ENCODE results near the gene OR2D2. TPM values are rescaled to one million over a fixed set of nuclear protein-coding genes. Genes with fewer than 3 reads are reported as not detected.

OR2D2 gene
- total RNA-seq: not detected

GRCh38 chr11:6892400-6892799 lies at the start of gene OR2D2:
Gene OR2D2 (minus strand): TSS chr11:6892500. CDS start chr11:6892500, 0 bp downstream.
- H3K4me3 ChIP-seq: no peak within 1 kb of the TSS
- H3K36me3 ChIP-seq: no peaks in the 10 kb centered on the region
- peaks cover 0 to 3% (median 0%) of the 10 kb centered on the region in 4 donors for H3K9me3 ChIP-seq
- TF ChIP-seq CTCF (IDR thresholded peaks at IDR 0.05) (no peak), EP300 (IDR thresholded peaks at IDR 0.05) (no peak), POLR2A (IDR thresholded peaks at IDR 0.05) (no peak)
- no peaks in the 10 kb centered on the region for H3K27me3 ChIP-seq
- DNase-seq (ENCODE audit: low spot score in 2 of 2): no peak
- WGBS, 2 donors: 83 to 94% methylated on average over 2 of the region's 2 CpGs
- H3K27ac ChIP-seq: no peak within 1 kb of the TSS
- no peaks in the 10 kb centered on the region for H3K4me1 ChIP-seq

- Histone ChIP-seq H3K36me3 (no peaks in the 10 kb centered on the region), H3K27me3 (no peaks in the 10 kb centered on the region), H3K27ac (no peak overlapping the region), H3K4me1 (no peaks in the 10 kb centered on the region), H3K9me3 (no peaks in the 10 kb centered on the region), H3K4me3 (no peak overlapping the region)
- TF ChIP-seq POLR2A (IDR thresholded peaks at IDR 0.05) (no peak), EP300 (IDR thresholded peaks at IDR 0.05) (no peak), CTCF (IDR thresholded peaks at IDR 0.05) (no peak)
- no peak for DNase-seq (ENCODE audit: low spot score in 2 of 2)
Measured at GRCh38 chr11:6941970-6942369, 49.7 kb upstream of the OR2D2 start.

GRCh38 chr11:6932145-6932544 lies 39.8 kb upstream of the OR2D2 start:
- Histone ChIP-seq H3K4me3 (no peak overlapping the region), H3K36me3 (no peaks in the 10 kb centered on the region), H3K4me1 (peaks cover 0 to 6% (median 4%) of the 10 kb centered on the region in 4 donors), H3K27me3 (no peaks in the 10 kb centered on the region), H3K27ac (no peak overlapping the region), H3K9me3 (no peaks in the 10 kb centered on the region)
- no peak for TF ChIP-seq POLR2A (IDR thresholded peaks at IDR 0.05)
- TF ChIP-seq CTCF (IDR thresholded peaks at IDR 0.05): no peak
- no peak for TF ChIP-seq EP300 (IDR thresholded peaks at IDR 0.05)
- WGBS, 2 donors: 88 to 91% methylated on average over 7 of the region's 7 CpGs
- DNase-seq (ENCODE audit: low spot score in 2 of 2): no peak

- H3K4me1 ChIP-seq: peaks cover 0 to 14% (median 8%) of the 10 kb centered on the region in 4 donors
- H3K36me3 ChIP-seq: no peaks in the 10 kb centered on the region
- TF ChIP-seq EP300 (IDR thresholded peaks at IDR 0.05) (no peak), POLR2A (IDR thresholded peaks at IDR 0.05) (no peak), CTCF (IDR thresholded peaks at IDR 0.05) (no peak)
- H3K9me3 ChIP-seq: no peaks in the 10 kb centered on the region
- 76 to 78% methylated on average over 3 of the region's 3 CpGs for WGBS, 2 donors
- H3K27me3 ChIP-seq: no peaks in the 10 kb centered on the region
- H3K4me3 ChIP-seq: no peak overlapping the region
- no peak overlapping the region for H3K27ac ChIP-seq
- DNase-seq (ENCODE audit: low spot score in 2 of 2): no peak
Measured at GRCh38 chr11:6931146-6931713, 38.9 kb upstream of the OR2D2 start.

- Histone ChIP-seq H3K4me3 (no peak overlapping the region), H3K27ac (no peak overlapping the region), H3K27me3 (no peaks in the 10 kb centered on the region), H3K9me3 (no peaks in the 10 kb centered on the region), H3K4me1 (peaks cover 0 to 14% (median 8%) of the 10 kb centered on the region in 4 donors), H3K36me3 (no peaks in the 10 kb centered on the region)
- no peak for DNase-seq (ENCODE audit: low spot score in 2 of 2)
- TF ChIP-seq EP300 (IDR thresholded peaks at IDR 0.05) (no peak), CTCF (IDR thresholded peaks at IDR 0.05) (no peak), POLR2A (IDR thresholded peaks at IDR 0.05) (no peak)
- WGBS, 2 donors: 52 to 60% methylated on average over 4 of the region's 4 CpGs
Measured at GRCh38 chr11:6928916-6929315, 36.6 kb upstream of the OR2D2 start.

Measured in tibial nerve (tissue), 4 donors.